Activated naive CD4-positive, alpha-beta T cell treated with anti-CD3 and anti-CD28 coated beads, Interleukin-2, amount 10 ng/mL, durations not matched to agents 5 hours and 36 hours (primary cell): Measurements from ENCODE around the gene MXD3. TPM values are rescaled to one million over a fixed set of nuclear protein-coding genes. Genes with fewer than 3 reads are reported as not detected.

Experiments
- total RNA-seq, 2 experiments: library from RNA; stranded (reverse); gene quantifications; one replicate each; pipeline ENCODE4 v1.2.3, GENCODE V29; 2021

Gene MXD3
- total RNA-seq: 10 to 100 TPM; 72.1 to 73.2 TPM

DNA sequence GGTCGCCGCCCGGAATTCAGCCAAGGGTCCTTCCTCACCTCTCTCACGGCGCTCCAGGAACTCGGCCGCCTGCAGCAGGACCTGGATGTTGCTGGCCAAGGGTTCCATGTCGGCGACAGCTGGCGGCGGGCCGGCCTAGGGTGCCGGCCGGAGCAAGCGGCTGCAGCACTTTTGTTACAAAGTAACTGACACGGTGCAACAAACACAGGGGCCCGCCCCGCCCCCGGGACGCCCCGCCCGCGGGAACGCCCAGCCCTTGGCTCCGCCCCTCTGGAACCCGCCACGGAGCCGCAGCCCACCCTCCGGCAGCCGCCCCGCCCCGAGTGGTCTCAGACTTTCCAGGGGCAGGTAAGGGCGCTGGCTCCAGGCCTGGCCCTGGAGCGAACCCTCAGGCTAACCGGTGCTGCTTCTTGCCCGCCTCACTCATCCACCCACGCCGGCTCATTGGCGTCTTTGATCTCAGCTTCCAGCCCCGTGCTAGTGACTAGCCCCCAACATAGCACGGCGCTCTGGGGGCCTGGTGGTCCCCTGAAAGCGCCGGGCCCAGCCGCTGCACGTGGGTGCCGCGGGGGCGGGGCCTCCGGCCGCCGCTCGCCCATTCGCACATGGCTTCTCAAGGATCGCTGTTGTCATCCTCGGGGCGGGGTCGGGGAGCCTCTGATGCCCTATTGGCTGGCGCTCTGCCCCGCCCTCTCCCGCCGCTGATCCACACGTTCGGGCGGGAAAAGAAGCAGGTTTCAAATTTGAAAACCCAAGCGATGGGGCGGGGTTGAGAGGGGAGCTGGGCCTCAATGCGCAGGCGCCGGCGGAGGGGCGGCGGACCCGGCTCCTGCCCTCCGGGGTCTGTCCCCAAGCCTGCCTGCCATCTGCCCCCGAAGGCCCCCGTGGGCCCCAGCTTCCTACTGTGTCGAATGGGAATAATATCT, at the start of gene MXD3:
TSS of gene MXD3 (minus strand) at position 176 of the 926 bp plus-strand sequence. CDS start at position 108, 68 bp downstream.

DNA sequence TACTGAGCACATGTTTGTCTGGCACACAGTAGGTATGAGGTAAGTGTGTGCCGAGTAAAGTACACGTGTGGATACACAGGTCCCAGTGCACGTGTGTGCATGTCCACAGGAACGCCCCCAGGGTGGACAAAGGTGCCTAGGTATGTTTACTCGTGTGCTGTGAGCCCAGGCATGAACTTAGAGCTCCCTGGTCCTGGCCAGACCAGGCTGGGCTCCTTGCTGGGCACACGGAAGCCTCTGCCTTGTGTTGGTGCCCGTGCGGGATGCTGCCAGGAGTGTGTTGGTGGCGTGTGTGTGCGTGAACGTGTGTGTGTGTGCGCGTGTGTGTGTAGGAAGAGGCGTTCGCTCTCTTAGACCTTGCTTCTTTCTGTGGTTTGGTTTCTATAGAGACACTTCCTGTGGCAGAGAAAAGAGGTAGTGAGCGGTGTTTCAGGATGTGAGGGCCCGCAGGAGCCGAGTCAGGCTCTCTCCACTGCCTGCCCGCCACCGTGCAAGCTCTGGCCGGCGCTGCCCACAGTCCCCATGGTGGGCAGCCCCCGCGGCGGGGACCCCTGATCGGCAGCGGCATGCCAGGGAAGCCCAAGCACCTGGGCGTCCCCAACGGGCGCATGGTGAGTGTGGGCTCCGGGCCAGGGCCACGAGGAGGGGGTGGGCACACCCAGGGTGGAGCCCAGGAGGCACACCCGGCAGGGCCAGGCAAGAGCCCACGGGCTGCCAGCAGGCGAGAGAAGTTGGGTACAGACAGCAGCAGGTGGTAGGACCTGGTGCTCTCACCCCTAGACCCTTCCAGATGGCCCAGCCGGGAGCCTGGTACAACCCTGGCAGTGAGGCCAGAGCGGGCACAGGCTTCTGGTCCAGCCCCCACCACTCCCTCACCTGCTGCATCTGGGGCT, 46.0 kb upstream of the MXD3 start, which contains the start of gene RGS14:
TSS of gene RGS14 (plus strand) at position 466 of the 893 bp plus-strand sequence. CDS start at position 567, 101 bp downstream.

GRCh38 chr5:177351392-177352329, 40.0 kb upstream of the MXD3 start, which contains the start of gene LMAN2:
Gene LMAN2, minus strand, starts transcription at chr5:177351668. Its CDS starts 21 bp downstream, at chr5:177351647.

DNA sequence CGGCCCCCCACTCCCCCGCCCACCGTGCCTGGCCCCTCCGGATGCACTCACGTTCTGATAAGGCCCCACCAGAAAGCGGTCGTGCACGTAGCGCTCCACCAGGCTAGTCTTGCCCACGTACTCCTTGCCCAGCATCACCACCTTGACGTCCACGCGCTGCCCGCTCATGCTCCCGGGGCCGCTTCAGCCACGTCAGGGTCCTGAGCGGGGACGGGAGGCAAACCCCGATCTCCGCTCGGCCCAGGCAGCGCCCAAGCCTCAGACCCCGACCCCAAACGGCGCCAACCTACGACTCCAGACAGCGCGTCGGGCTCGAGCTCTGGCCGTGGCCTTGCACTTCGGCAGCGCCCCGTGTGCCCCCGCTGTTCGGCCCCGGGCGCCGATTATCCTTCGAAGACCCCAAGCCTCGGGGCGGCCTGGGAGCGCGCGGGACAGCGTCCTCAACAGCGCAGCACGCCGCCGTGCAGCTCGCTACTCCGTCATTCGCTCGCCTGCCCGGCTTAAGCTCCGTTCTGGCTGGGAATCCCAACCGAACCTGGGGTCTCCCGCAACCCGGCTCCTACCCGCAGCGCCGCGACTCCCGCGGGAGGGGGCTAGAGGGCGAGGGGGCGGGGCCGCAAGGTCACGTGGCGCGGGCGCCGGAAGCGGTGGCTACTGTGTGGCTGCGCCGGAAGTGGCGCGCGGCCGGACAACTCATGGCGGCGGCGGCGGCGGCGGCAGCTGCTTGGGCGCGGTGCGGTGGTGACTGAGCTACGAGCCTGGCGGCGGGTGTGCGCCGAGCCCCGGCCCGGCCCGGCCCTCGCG, 8.4 kb downstream of the MXD3 start, which contains the start of the genes PRELID1 and RAB24:
TSS of gene PRELID1 (plus strand) at position 679 of the 804 bp plus-strand sequence. CDS start 187 bp downstream, outside the sequence.
TSS of gene RAB24 (minus strand) at position 599 of the 804 bp plus-strand sequence. CDS start at position 168, 431 bp downstream.

Other genes starting within 250 kb of the MXD3 start
- gene FGFR4, start 225.0 kb downstream of the MXD3 start, total RNA-seq: under 1 TPM; 0.26 to 0.96 TPM
- 10 to 100 TPM; 85.7 to 91.1 TPM for gene NSD1, start 178.1 kb downstream of the MXD3 start, total RNA-seq
- gene RAB24, start 8.2 kb downstream of the MXD3 start, total RNA-seq: 10 to 100 TPM; 43.4 to 43.8 TPM
- gene PRELID1, start 8.1 kb downstream of the MXD3 start, total RNA-seq: 100 to 1,000 TPM; 107 to 112 TPM
- gene LMAN2, start 39.8 kb upstream of the MXD3 start, total RNA-seq: 100 to 1,000 TPM; 103 to 109 TPM
- 100 to 1,000 TPM; 118 to 121 TPM for gene RGS14, start 46.0 kb upstream of the MXD3 start, total RNA-seq
- under 1 TPM; 0.38 to 0.43 TPM for gene SLC34A1, start 72.5 kb upstream of the MXD3 start, total RNA-seq
- gene PFN3, start 88.8 kb upstream of the MXD3 start, total RNA-seq: not detected
- under 1 TPM; 0.68 to 0.70 TPM for gene F12, start 97.7 kb upstream of the MXD3 start, total RNA-seq
- gene GRK6, start 114.8 kb upstream of the MXD3 start, total RNA-seq: 100 to 1,000 TPM; 246 to 250 TPM
- gene PRR7, start 134.9 kb upstream of the MXD3 start, total RNA-seq: 1 to 10 TPM; 8.4 to 8.7 TPM
- gene DBN1, start 161.7 kb upstream of the MXD3 start, total RNA-seq: 1 to 10 TPM; 4.7 to 5.0 TPM
- 10 to 100 TPM; 26.6 to 27.3 TPM for gene PDLIM7, start 185.7 kb upstream of the MXD3 start, total RNA-seq
- 1 to 10 TPM; 2.1 to 3.3 TPM for gene DOK3, start 197.9 kb upstream of the MXD3 start, total RNA-seq
- 100 to 1,000 TPM in 1 of 2 experiments, 10 to 100 TPM in 1; 98.2 to 101 TPM for gene DDX41, start 205.1 kb upstream of the MXD3 start, total RNA-seq
- gene FAM193B, start 242.7 kb upstream of the MXD3 start, total RNA-seq: 100 to 1,000 TPM; 109 to 112 TPM